Keratinocyte (primary cell): ENCODE measurements around the gene MMP24. TPM values are rescaled to one million over a fixed set of nuclear protein-coding genes. Genes with fewer than 3 reads are reported as not detected.
"Not testable (repeated sequence)": the region's sequence is repeated elsewhere in the genome, so short reads cannot be mapped to it uniquely, and the experiment has no call there.

Source experiments
- DNase-seq: peaks from one replicate; pipeline ENCODE4 v3.0.0-alpha.2; 2011; ENCODE audit warnings: low read depth, missing footprints, low spot score
- FAIRE-seq: peaks from 2 replicates; lab custom pipeline; 2011; peaks lifted over from hg19 to GRCh38; lab: Jason Lieb, UNC
- H2AFZ ChIP-seq: 2 replicates; pipeline ENCODE4 v1.6.0; 2012; ENCODE audit warnings: low read length, control low read depth, inconsistent platforms; ENCODE audit not compliant: control insufficient read depth
- H3K27ac ChIP-seq: 2 replicates; pipeline ENCODE4 v1.5.1; 2011; ENCODE audit warnings: low read length; ENCODE audit not compliant: control insufficient read depth, insufficient read depth
- H3K27me3 ChIP-seq: 3 replicates; pipeline ENCODE4 v1.6.0; 2011; ENCODE audit warnings: low read length; ENCODE audit not compliant: control insufficient read depth, insufficient read depth; ENCODE audit errors: extremely low read depth
- H3K36me3 ChIP-seq, 2 experiments: 2 replicates in 1 of 2; 3 replicates in 1 of 2; pipeline ENCODE4 v1.5.1; 2011; ENCODE audit warnings: low read length in 2 of 2, mild to moderate bottlenecking in 1 of 2; ENCODE audit not compliant: control insufficient read depth in 2 of 2, insufficient read depth in 2 of 2; ENCODE audit errors: extremely low read depth in 1 of 2
- H3K4me1 ChIP-seq: 3 replicates; pipeline ENCODE4 v1.5.1; 2011; ENCODE audit warnings: low read length; ENCODE audit not compliant: control insufficient read depth, insufficient read depth; ENCODE audit errors: extremely low read depth
- H3K4me2 ChIP-seq: 3 replicates; pipeline ENCODE4 v1.6.0; 2011; ENCODE audit warnings: low read depth, low read length; ENCODE audit not compliant: control insufficient read depth, insufficient read depth; ENCODE audit errors: extremely low read depth
- H3K4me3 ChIP-seq, 3 experiments: fragments of 200-600 bp in 1 of 3; sonication (generic) in 1 of 3; 2 replicates in 2 of 3; 3 replicates in 1 of 3; pipeline ENCODE4 v1.5.1; 2011 to 2016; ENCODE audit warnings: low read length in 3 of 3, mild to moderate bottlenecking in 3 of 3, control low read depth in 2 of 3, inconsistent platforms in 1 of 3, low read depth in 1 of 3, mixed read lengths in 1 of 3, mixed run types in 1 of 3, moderate library complexity in 1 of 3; ENCODE audit not compliant: control insufficient read depth in 2 of 3, insufficient read depth in 2 of 3; ENCODE audit errors: extremely low read depth in 1 of 3
- H3K79me2 ChIP-seq: 2 replicates; pipeline ENCODE4 v1.6.0; 2012; ENCODE audit warnings: low read length; ENCODE audit not compliant: control insufficient read depth, insufficient read depth
- H3K9ac ChIP-seq: 3 replicates; pipeline ENCODE4 v1.6.0; 2011; ENCODE audit warnings: low read length; ENCODE audit not compliant: control insufficient read depth, insufficient read depth; ENCODE audit errors: extremely low read depth
- H3K9me1 ChIP-seq: 3 replicates; pipeline ENCODE4 v1.6.0; 2011; ENCODE audit warnings: low read length; ENCODE audit not compliant: control insufficient read depth, insufficient read depth; ENCODE audit errors: extremely low read depth
- H3K9me3 ChIP-seq: 2 replicates; pipeline ENCODE4 v1.5.1; 2012; ENCODE audit warnings: low read depth, low read length; ENCODE audit not compliant: control insufficient read depth
- H4K20me1 ChIP-seq: 3 replicates; pipeline ENCODE4 v1.6.0; 2011; ENCODE audit warnings: low read length; ENCODE audit not compliant: control insufficient read depth, insufficient read depth; ENCODE audit errors: extremely low read depth
- CTCF ChIP-seq, 3 experiments: IDR thresholded peaks in 1 of 3; conservative IDR thresholded peaks in 1 of 3; optimal IDR thresholded peaks in 1 of 3; 2 replicates in 2 of 3; 3 replicates in 1 of 3; pipeline versions ENCODE3 to v1.5.1; 2011; ENCODE audit warnings: low read length in 3 of 3, mild to moderate bottlenecking in 3 of 3, moderate library complexity in 2 of 3, control low read depth in 1 of 3, inconsistent platforms in 1 of 3; ENCODE audit not compliant: insufficient read depth in 2 of 3; ENCODE audit errors: extremely low read depth in 1 of 3
- EZH2 ChIP-seq: IDR thresholded peaks from one replicate; pipeline ENCODE4 v1.6.1; 2012; ENCODE audit warnings: inconsistent platforms, mild to moderate bottlenecking, low read length, moderate library complexity
- dilution Hi-C: fragments of 300-500 bp; cut with MboI; formaldehyde crosslinking; loops from one replicate; pipeline ENCODE4 v1.7.0; 2020; ENCODE audit warnings: low sequenced_read_pairs; ENCODE audit not compliant: extremely low pct_ligation_motif_present
- polyA plus RNA-seq, 5 experiments: library from polyadenylated mRNA; depleted of rRNA in 3 of 5; stranded (reverse) in 3 of 5; stranded (forward) in 1 of 5; unstranded in 1 of 5; fragments of >200 nt; gene quantifications; 1 replicate in 1 of 5; 2 replicates in 3 of 5; 3 replicates in 1 of 5; pipeline versions ENCODE4 v1.2.1 to v1.2.3, GENCODE V29; 2011 to 2012; ENCODE audit warnings: missing spikeins in 2 of 5, low read depth in 1 of 5, low replicate concordance in 1 of 5

Gene MMP24
- polyA plus RNA-seq, 1 donor (not counting 4 experiments of a cell fraction or from before 2014, with no cell fraction given) = not detected

- FAIRE-seq = peak; percentile 89
- H3K27ac ChIP-seq = peak overlapping the region; percentile 74
- H3K9me3 ChIP-seq = no peaks in the 10 kb centered on the region
- H2AFZ ChIP-seq = no peak overlapping the region
- peaks cover 0 to 5% of the 10 kb centered on the region in 2 experiments for H3K36me3 ChIP-seq
- no peak overlapping the region for H3K4me3 ChIP-seq
- no peak for DNase-seq
- no peaks in the 10 kb centered on the region for H3K9me1 ChIP-seq
- no peaks in the 10 kb centered on the region for H4K20me1 ChIP-seq
- TF ChIP-seq EZH2 (no peak), CTCF (optimal IDR thresholded peaks at IDR 0.05 in 1 of 3, IDR thresholded peaks at IDR 0.05 in 1 of 3, conservative IDR thresholded peaks at IDR 0.05 in 1 of 3; ENCODE audit: extremely low read depth in 1 of 3, insufficient read depth in 2 of 3, low read length in 3 of 3) (peak in 1 of 3 experiments; percentile 21)
- no peaks in the 10 kb centered on the region for H3K79me2 ChIP-seq
- dilution Hi-C loops = no loop called here
- H3K4me2 ChIP-seq = peak overlapping the region; percentile 43
- H3K9ac ChIP-seq = peak overlapping the region; percentile 23
- H3K27me3 ChIP-seq = no peaks in the 10 kb centered on the region
- H3K4me1 ChIP-seq = peaks cover 65% of the 10 kb centered on the region
These were observed 85.8 kb downstream of the MMP24 start for GRCh38 chr20:35312318-35312717.

GRCh38 chr20:35314816-35315631, 88.5 kb downstream of the MMP24 start:
- H3K27ac ChIP-seq = no peak overlapping the region
- peaks cover 65% of the 10 kb centered on the region for H3K4me1 ChIP-seq

GRCh38 chr20:35315632-35316020, 89.1 kb downstream of the MMP24 start:
- H3K27ac ChIP-seq, H3K36me3 ChIP-seq, DNase-seq, H3K79me2 ChIP-seq, FAIRE-seq, H3K4me3 ChIP-seq, H3K9ac ChIP-seq, H4K20me1 ChIP-seq, dilution Hi-C loops, H3K9me1 ChIP-seq, H2AFZ ChIP-seq, H3K27me3 ChIP-seq, H3K9me3 ChIP-seq, H3K4me2 ChIP-seq: not testable (repeated sequence)
- peaks cover 71% of the 10 kb centered on the region for H3K4me1 ChIP-seq

More at GRCh38 chr20:35314816-35315631, 88.5 kb downstream of the MMP24 start:
- Histone ChIP-seq H2AFZ (no peak overlapping the region), H3K4me3 (no peak overlapping the region), H3K36me3 (peaks cover 0 to 8% of the 10 kb centered on the region in 2 experiments), H3K9me1 (no peaks in the 10 kb centered on the region), H3K9me3 (no peaks in the 10 kb centered on the region), H3K79me2 (no peaks in the 10 kb centered on the region), H3K4me2 (no peak overlapping the region), H3K27me3 (no peaks in the 10 kb centered on the region), H4K20me1 (no peaks in the 10 kb centered on the region), H3K9ac (no peak overlapping the region)
- dilution Hi-C loops = no loop called here
- FAIRE-seq = no peak
- no peak for DNase-seq
- TF ChIP-seq CTCF (optimal IDR thresholded peaks at IDR 0.05 in 1 of 3, IDR thresholded peaks at IDR 0.05 in 1 of 3, conservative IDR thresholded peaks at IDR 0.05 in 1 of 3; ENCODE audit: extremely low read depth in 1 of 3, insufficient read depth in 2 of 3, low read length in 3 of 3) (no peak), EZH2 (no peak)
